HCT116 (cell line): ENCODE data around the gene MEGF10.

Source experiments
- EGR1 ChIP-seq: IDR thresholded peaks from 2 replicates; pipeline ENCODE4 v1.6.1; 2012; ENCODE audit warnings: low read depth
- EZH2 ChIP-seq: fragments of 200-600 bp; sonication (generic); IDR thresholded peaks from 2 replicates; pipeline ENCODE4 v1.6.1; 2017; ENCODE audit warnings: antibody characterized with exemption, mixed run types
- EZH2phosphoT487 ChIP-seq: fragments of 200-600 bp; IDR thresholded peaks from 2 replicates; pipeline ENCODE4 v1.6.1; 2018; ENCODE audit warnings: antibody characterized with exemption, borderline replicate concordance
- POLR2A ChIP-seq: IDR thresholded peaks from 2 replicates; pipeline ENCODE4 v1.7.0; 2011; ENCODE audit warnings: borderline replicate concordance; ENCODE audit not compliant: insufficient read depth, insufficient read length; ENCODE audit errors: extremely low read depth
- POLR2AphosphoS5 ChIP-seq: IDR thresholded peaks from 2 replicates; pipeline ENCODE4 v1.6.1; 2011; ENCODE audit warnings: mild to moderate bottlenecking, low read depth, low read length, moderate library complexity
- RAD21 ChIP-seq: IDR thresholded peaks from 2 replicates; pipeline ENCODE4 v1.6.1; 2012; ENCODE audit warnings: low read depth, mild to moderate bottlenecking
- SIN3A ChIP-seq: IDR thresholded peaks from 2 replicates; pipeline ENCODE4 v1.6.1; 2012; ENCODE audit warnings: low read depth
- SRF ChIP-seq: IDR thresholded peaks from 2 replicates; pipeline ENCODE4 v1.6.1; 2012; ENCODE audit warnings: low read depth
- YY1 ChIP-seq: IDR thresholded peaks from 2 replicates; pipeline ENCODE4 v1.6.1; 2011; ENCODE audit warnings: low read length, low read depth, moderate library complexity, mild to moderate bottlenecking; ENCODE audit not compliant: insufficient replicate concordance; ENCODE audit errors: extremely low read depth
- ZNF274 ChIP-seq: fragments of 200-500 bp; sonication (Bioruptor generic); IDR thresholded peaks from 2 replicates; pipeline ENCODE4 v1.6.1; 2014; ENCODE audit warnings: mild to moderate bottlenecking, low read depth, low read length, inconsistent platforms
- TF ChIP-seq, protein P1 (sequence below): IDR thresholded peaks from 2 replicates; pipeline ENCODE4 v1.6.1; 2012
- TF ChIP-seq, protein P2 (sequence below), 3 experiments: fragments of 200-600 bp in 1 of 3; sonication (generic) in 1 of 3; IDR thresholded peaks in 2 of 3; conservative IDR thresholded peaks in 1 of 3; 2 replicates each; pipeline ENCODE4 v1.5.1; 2012 to 2017; ENCODE audit warnings: low read depth in 2 of 3, low read length in 2 of 3, antibody characterized with exemption in 1 of 3, borderline replicate concordance in 1 of 3, control low read depth in 1 of 3, mild to moderate bottlenecking in 1 of 3, mixed read lengths in 1 of 3, mixed run types in 1 of 3, moderate library complexity in 1 of 3; ENCODE audit not compliant: insufficient read depth in 1 of 3
- TF ChIP-seq, protein P3 (sequence below): IDR thresholded peaks from 2 replicates; pipeline ENCODE4 v1.6.1; 2012; ENCODE audit warnings: low read depth
- TF ChIP-seq, protein P4 (sequence below): IDR thresholded peaks from 2 replicates; pipeline ENCODE4 v1.6.1; 2012

- TF ChIP-seq EGR1 (no peak), YY1 (no peak), EZH2phosphoT487 (no peak), POLR2AphosphoS5 (no peak), SIN3A (no peak), ZNF274 (no peak), POLR2A (no peak), SRF (no peak), RAD21 (no peak), EZH2 (no peak)
- TF ChIP-seq, protein P1, sequence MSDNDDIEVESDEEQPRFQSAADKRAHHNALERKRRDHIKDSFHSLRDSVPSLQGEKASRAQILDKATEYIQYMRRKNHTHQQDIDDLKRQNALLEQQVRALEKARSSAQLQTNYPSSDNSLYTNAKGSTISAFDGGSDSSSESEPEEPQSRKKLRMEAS: no peak
- TF ChIP-seq, protein P2, sequence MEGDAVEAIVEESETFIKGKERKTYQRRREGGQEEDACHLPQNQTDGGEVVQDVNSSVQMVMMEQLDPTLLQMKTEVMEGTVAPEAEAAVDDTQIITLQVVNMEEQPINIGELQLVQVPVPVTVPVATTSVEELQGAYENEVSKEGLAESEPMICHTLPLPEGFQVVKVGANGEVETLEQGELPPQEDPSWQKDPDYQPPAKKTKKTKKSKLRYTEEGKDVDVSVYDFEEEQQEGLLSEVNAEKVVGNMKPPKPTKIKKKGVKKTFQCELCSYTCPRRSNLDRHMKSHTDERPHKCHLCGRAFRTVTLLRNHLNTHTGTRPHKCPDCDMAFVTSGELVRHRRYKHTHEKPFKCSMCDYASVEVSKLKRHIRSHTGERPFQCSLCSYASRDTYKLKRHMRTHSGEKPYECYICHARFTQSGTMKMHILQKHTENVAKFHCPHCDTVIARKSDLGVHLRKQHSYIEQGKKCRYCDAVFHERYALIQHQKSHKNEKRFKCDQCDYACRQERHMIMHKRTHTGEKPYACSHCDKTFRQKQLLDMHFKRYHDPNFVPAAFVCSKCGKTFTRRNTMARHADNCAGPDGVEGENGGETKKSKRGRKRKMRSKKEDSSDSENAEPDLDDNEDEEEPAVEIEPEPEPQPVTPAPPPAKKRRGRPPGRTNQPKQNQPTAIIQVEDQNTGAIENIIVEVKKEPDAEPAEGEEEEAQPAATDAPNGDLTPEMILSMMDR (IDR thresholded peaks at IDR 0.05 in 2 of 3, conservative IDR thresholded peaks at IDR 0.05 in 1 of 3; ENCODE audit: borderline replicate concordance in 1 of 3, insufficient read depth in 1 of 3, low read depth in 2 of 3, low read length in 2 of 3): no peak
- TF ChIP-seq, protein P3, sequence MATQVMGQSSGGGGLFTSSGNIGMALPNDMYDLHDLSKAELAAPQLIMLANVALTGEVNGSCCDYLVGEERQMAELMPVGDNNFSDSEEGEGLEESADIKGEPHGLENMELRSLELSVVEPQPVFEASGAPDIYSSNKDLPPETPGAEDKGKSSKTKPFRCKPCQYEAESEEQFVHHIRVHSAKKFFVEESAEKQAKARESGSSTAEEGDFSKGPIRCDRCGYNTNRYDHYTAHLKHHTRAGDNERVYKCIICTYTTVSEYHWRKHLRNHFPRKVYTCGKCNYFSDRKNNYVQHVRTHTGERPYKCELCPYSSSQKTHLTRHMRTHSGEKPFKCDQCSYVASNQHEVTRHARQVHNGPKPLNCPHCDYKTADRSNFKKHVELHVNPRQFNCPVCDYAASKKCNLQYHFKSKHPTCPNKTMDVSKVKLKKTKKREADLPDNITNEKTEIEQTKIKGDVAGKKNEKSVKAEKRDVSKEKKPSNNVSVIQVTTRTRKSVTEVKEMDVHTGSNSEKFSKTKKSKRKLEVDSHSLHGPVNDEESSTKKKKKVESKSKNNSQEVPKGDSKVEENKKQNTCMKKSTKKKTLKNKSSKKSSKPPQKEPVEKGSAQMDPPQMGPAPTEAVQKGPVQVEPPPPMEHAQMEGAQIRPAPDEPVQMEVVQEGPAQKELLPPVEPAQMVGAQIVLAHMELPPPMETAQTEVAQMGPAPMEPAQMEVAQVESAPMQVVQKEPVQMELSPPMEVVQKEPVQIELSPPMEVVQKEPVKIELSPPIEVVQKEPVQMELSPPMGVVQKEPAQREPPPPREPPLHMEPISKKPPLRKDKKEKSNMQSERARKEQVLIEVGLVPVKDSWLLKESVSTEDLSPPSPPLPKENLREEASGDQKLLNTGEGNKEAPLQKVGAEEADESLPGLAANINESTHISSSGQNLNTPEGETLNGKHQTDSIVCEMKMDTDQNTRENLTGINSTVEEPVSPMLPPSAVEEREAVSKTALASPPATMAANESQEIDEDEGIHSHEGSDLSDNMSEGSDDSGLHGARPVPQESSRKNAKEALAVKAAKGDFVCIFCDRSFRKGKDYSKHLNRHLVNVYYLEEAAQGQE: no peak
- TF ChIP-seq, protein P4, sequence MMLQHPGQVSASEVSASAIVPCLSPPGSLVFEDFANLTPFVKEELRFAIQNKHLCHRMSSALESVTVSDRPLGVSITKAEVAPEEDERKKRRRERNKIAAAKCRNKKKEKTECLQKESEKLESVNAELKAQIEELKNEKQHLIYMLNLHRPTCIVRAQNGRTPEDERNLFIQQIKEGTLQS: no peak
Observed at GRCh38 chr5:127418367-127418766, 127.8 kb downstream of the MEGF10 start.
